Islet of Langerhans (tissue), 1 donor: ENCODE data around the gene ERLEC1.
"Not testable (repeated sequence)": the region's sequence is repeated elsewhere in the genome, so short reads cannot be mapped to it uniquely, and the experiment has no call there.

Experiments
- FAIRE-seq: peaks from one replicate; lab custom pipeline; 2011; peaks lifted over from hg19 to GRCh38; lab: Jason Lieb, UNC

ERLEC1 gene

GRCh38 chr2:53784436-53784835, 2.4 kb upstream of the ERLEC1 start:
- FAIRE-seq, result no peak

- FAIRE-seq, result no peak
Measured at GRCh38 chr2:53785366-53785765, 1.5 kb upstream of the ERLEC1 start.

- no peak for FAIRE-seq
Measured at GRCh38 chr2:53786352-53786704, 516 bp upstream of the ERLEC1 start.

DNA sequence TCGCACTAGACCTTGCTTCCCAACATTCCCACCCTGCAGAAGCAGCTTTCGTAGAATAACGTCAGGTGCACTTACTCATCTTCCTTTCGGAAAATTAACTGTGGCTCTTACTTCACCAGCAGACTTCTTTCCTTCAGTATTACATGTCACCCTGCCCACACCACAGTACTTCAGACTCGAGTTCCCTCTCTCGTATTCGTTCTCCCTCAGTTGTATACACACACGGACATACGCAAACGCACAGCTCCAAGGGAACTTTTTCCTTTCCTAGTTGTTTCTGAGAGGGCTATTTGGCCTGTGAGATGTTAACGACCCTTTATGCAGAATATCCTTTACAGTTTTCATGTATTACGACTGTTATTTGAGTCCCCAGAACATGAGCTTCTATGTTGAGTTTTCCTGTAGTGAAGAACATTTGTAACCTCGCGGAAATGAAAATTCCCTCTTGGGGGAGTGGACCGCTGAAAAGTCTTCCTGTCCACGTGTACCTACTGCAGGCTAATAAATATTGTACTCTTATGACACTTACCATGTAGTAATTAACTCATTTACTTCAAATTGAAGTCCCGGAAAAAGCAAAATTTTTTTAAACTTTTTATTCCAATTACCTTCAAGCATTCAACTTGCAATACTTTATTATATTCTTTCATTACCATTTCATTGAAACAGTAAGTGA, 908 bp downstream of the ERLEC1 start:
- FAIRE-seq, result no peak

- FAIRE-seq, result no peak
Measured at GRCh38 chr2:53793261-53793660, 6.4 kb downstream of the ERLEC1 start.

DNA sequence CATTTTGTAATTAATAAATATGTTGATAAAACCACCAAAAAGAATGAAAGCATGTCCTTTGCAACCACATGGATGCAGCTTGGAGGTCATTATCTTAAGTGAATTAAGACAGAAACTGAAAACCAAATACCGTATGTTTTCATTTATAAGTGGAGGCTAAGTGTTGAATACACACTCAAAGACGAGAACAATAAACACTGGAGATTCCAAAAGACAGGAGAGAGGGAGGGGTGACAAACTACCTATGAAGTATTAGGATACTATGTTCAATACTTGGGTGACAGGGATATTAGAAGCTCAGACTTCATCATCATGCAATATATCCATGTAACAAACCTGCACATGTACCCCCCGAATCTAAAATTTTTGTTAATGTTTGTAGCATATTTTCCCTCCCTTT, 7.0 kb downstream of the ERLEC1 start:
- no peak for FAIRE-seq

DNA sequence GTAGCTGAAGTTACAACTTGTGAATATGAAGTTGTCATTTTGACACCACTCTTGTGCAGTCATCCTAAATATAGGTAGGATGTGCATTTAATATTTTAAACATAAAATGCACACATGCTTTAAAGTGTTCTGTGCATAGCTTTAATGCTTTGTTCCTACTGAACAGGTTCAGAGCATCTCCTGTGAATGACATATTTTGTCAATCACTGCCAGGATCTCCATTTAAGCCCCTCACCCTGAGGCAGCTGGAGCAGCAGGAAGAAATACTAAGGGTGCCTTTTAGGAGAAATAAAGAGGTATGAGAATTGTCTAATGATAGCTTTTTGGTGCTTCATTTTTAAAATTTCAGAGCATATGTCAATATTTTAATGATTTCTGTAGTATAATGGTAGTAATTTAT, 14.7 kb downstream of the ERLEC1 start:
- FAIRE-seq, result no peak

GRCh38 chr2:53802617-53803151, 15.8 kb downstream of the ERLEC1 start:
- FAIRE-seq, result no peak

- no peak for FAIRE-seq
Measured at GRCh38 chr2:53811601-53812000, 24.8 kb downstream of the ERLEC1 start.

DNA sequence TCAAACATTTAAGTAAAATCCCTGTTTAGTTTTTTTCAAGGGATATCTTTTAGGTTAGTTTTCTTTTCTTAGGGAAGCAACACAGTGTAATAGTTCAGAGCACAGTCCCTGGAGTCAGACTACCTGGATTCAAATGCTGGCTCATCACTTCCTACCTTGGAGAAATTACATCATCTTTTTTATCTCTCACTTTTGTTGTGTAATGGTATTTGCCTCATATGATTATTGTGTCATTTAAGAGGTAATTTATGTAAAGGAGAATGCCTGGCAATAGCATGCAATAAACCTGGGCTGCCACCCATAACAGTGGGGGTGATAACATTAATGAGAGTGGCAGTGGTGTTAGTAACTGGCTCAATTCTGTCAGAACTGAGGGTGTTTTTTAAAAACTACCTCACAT, 26.3 kb downstream of the ERLEC1 start:
- FAIRE-seq, result no peak

- FAIRE-seq, result no peak
Measured at GRCh38 chr2:53818854-53819435, 32.1 kb downstream of the ERLEC1 start.

- no peak for FAIRE-seq
Measured at GRCh38 chr2:53819634-53820033, 32.8 kb downstream of the ERLEC1 start.

GRCh38 chr2:53820048-53820447, 33.2 kb downstream of the ERLEC1 start:
- FAIRE-seq, result no peak

GRCh38 chr2:53820711-53821110, 33.9 kb downstream of the ERLEC1 start:
- no peak for FAIRE-seq

DNA sequence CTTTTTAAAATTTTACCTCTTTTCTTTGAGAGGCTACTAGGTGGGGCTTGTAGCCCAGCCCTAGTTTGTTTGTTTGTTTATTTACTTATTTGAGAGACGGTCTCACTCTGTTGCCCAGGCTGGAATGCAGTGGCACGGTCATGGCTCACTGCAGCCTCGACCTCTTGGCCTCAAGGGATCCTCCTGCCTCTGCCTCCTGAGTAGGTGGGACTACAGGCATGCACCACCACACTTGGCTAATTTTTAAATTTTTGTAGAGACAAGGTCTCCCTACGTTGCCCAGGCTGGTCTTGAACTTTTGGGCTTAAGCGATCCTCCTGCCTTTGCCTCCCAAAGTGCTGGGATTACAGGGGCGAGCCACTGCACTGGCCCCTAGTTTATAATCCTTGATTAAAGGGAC, 35.0 kb downstream of the ERLEC1 start:
- FAIRE-seq, result no peak

- not testable (repeated sequence) for FAIRE-seq
Measured at GRCh38 chr2:53823639-53824038, 36.8 kb downstream of the ERLEC1 start.

- FAIRE-seq, result no peak
Measured at GRCh38 chr2:53826030-53826410, 39.2 kb downstream of the ERLEC1 start.

DNA sequence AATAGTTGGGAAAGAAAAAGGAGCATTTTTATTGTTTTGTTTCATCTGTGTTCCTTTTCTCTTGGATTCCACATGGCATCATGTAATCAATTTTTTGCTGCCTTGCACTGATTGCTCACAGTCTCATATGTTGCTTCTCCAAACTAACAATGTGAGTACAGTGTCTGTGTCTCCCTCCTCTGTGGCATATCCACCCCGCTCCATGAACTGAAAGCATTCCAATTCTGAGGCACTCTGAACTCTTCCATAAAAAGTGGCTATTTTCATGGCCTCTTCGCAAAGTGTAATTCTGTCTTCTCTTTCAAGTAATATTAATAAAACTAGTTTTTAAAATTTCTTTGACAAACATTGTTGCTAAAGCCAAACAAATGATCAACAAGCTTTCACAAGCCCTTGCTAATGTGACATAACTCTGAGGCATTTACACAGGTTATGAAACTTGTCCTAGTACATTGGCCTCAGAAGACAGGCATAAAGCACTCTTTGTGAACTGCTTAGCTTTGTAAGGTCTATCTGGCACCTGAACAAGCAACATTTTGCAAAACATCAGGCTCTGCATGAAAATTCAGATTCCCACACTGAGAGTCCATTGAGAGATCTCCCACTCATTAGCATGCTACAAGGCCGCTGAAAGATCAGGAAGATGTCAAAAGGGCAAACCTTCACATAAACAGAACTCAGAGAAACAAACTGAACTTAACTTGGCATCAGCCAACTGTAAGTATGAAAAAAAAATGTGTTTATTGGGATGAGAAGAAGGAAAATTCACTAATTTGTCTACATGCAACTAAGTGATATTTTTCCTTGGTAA, 39.9 kb downstream of the ERLEC1 start:
- no peak for FAIRE-seq

DNA sequence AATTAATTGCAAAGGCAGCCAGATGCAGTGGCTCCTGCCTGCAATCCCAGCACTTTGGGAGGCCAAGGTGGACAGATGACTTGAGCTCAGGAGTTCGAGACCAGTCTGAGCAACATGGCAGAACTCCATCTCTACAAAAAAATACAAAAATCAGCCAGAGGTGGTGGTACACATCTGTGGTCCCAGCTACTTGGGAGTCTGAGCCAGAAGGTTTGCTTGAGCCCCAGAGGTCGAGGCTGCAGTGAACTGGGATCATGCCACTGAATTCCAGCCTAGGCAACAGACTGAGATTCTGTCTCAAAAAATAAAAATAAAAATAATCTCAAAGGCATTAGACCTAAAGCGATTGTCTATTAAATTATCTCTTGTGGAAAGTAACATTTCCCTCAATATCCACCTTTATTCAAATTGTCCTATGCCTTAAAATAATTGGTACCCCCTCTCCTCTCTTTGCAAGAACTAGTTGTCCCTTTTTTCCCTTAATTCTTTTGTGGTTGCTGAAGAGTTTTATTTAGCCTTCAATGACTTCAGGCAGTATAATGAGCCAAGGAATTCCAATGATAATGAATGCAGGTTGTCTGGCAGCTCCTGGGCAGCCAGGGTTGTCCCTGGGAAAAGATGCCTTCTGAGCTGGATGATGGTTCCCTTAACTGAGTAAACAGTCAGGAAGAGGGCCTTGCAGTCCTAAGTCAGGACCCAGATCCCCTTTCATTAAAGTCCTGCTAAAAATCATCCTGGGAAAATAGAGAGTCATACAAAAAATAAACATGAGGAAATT, 40.7 kb downstream of the ERLEC1 start:
- no peak for FAIRE-seq

- no peak for FAIRE-seq
Measured at GRCh38 chr2:53828331-53828730, 41.5 kb downstream of the ERLEC1 start.

- no peak for FAIRE-seq
Measured at GRCh38 chr2:53829273-53829979, 42.6 kb downstream of the ERLEC1 start.

DNA sequence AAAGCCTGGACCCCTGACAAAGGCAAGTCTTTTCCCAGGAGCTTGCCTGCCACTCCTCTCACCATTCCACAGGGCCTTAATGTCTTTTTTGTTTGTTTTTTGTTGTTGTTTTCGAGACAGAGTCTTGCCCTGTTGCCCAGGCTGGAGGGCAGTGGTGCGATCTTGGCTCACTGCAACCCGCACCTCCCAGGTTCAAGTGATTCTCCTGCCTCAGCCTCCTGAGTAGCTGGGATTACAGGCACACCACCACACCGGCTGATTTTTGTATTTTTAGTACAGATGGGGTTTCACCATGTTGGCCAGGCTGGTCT, 43.1 kb downstream of the ERLEC1 start:
- not testable (repeated sequence) for FAIRE-seq
